Hepatocyte (in vitro differentiated cells): Measurements from ENCODE around the gene NECAB2. TPM values are rescaled to one million over a fixed set of nuclear protein-coding genes. Genes with fewer than 3 reads are reported as not detected.

ENCODE experiments used
- DNase-seq: peaks from one replicate; pipeline ENCODE4 v3.0.0-alpha.2; 2016; ENCODE audit warnings: low spot score
- H2AFZ ChIP-seq: fragments of 200-600 bp; sonication (generic); 2 replicates; pipeline ENCODE4 v1.6.0; 2016; ENCODE audit warnings: antibody characterized with exemption, mild to moderate bottlenecking
- H3K27ac ChIP-seq: fragments of 200-600 bp; sonication (generic); 2 replicates; pipeline ENCODE4 v1.5.1; 2016; ENCODE audit warnings: mild to moderate bottlenecking
- H3K27me3 ChIP-seq: fragments of 200-600 bp; sonication (generic); 2 replicates; pipeline ENCODE4 v1.6.1; 2016
- H3K36me3 ChIP-seq: fragments of 200-600 bp; sonication (generic); replicated peaks from 2 replicates; pipeline ENCODE4 v1.5.1; 2016; ENCODE audit warnings: low read depth; ENCODE audit not compliant: insufficient read depth
- H3K4me1 ChIP-seq: fragments of 200-600 bp; sonication (generic); 2 replicates; pipeline ENCODE4 v1.5.1; 2016; ENCODE audit warnings: mild to moderate bottlenecking, moderate library complexity; ENCODE audit not compliant: insufficient read depth
- H3K4me2 ChIP-seq: fragments of 200-600 bp; sonication (generic); 2 replicates; pipeline ENCODE4 v1.6.0; 2016
- H3K4me3 ChIP-seq: fragments of 200-600 bp; sonication (generic); 2 replicates; pipeline ENCODE4 v1.5.1; 2016; ENCODE audit warnings: mild to moderate bottlenecking
- H3K79me2 ChIP-seq: fragments of 200-600 bp; sonication (generic); 2 replicates; pipeline ENCODE4 v1.6.0; 2017; ENCODE audit warnings: mild to moderate bottlenecking
- H3K9me2 ChIP-seq: fragments of 200-600 bp; sonication (generic); replicated peaks from 2 replicates; pipeline ENCODE4 v1.6.0; 2017; ENCODE audit warnings: mild to moderate bottlenecking; ENCODE audit not compliant: insufficient read depth
- H3K9me3 ChIP-seq: fragments of 200-600 bp; sonication (generic); 2 replicates; pipeline ENCODE4 v1.5.1; 2016; ENCODE audit warnings: low read depth, mild to moderate bottlenecking
- H4K20me1 ChIP-seq: fragments of 200-600 bp; sonication (generic); 2 replicates; pipeline ENCODE4 v1.6.0; 2016; ENCODE audit warnings: mild to moderate bottlenecking; ENCODE audit not compliant: insufficient read depth, poor library complexity, severe bottlenecking
- EZH2 ChIP-seq: fragments of 200-600 bp; sonication (generic); IDR thresholded peaks from 2 replicates; pipeline ENCODE4 v1.6.1; 2016; ENCODE audit warnings: antibody characterized with exemption, mild to moderate bottlenecking, borderline replicate concordance
- EZH2phosphoT487 ChIP-seq: fragments of 200-600 bp; sonication (generic); IDR thresholded peaks from one replicate; pipeline ENCODE4 v1.6.1; 2018; ENCODE audit warnings: antibody characterized with exemption, mild to moderate bottlenecking, low read depth, moderate library complexity; ENCODE audit not compliant: unreplicated experiment, severe bottlenecking
- WGBS: methylation state at CpG from one replicate; pipeline ENCODE4 v1.1.6; 2016; ENCODE audit warnings: low lambda C conversion rate; ENCODE audit errors: missing lambda C conversion rate; 5-methylcytosine and 5-hydroxymethylcytosine counted together
- polyA plus RNA-seq: library from polyadenylated mRNA; unstranded; fragments of >200 nt; fragmentation: Nextera tagmentation; extraction: Ambion mirVana; gene quantifications from 2 replicates; pipeline ENCODE4 v1.2.1, GENCODE V29; 2016
- total RNA-seq: library from RNA; depleted of rRNA; stranded (reverse); fragments of >200 nt; gene quantifications from 2 replicates; pipeline ENCODE4 v1.2.3, GENCODE V29; 2014
- TF ChIP-seq, protein P1 (sequence below): fragments of 200-600 bp; sonication (generic); IDR thresholded peaks from 2 replicates; pipeline ENCODE4 v1.5.1; 2016; ENCODE audit warnings: antibody characterized with exemption, mild to moderate bottlenecking; ENCODE audit not compliant: poor library complexity

NECAB2 gene
- total and polyA plus RNA-seq, 2 experiments from 2014 or later = 1.1 TPM; not detected in 1

DNA sequence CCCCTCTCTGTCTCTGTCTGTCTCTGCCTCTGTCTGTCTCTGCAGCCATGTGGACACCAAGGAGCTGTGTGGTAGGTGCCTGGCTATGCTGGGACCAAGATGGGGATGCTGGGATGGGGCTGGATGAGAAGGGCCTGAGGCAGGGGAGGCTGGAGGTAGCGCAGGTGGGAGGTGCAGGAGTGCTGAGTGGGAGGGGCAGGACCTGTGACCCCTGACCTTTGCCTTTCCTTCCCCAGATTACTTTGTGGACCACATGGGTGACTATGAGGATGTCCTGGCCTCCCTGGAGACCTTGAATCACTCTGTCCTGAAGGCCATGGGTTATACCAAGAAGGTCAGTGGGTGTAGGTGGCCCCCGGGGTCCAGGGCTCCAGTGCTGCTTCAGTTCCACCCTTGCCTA lies 12.8 kb downstream of the NECAB2 start:
- H2AFZ ChIP-seq = no peak overlapping the region
- no peaks in the 10 kb centered on the region for H3K4me1 ChIP-seq
- TF ChIP-seq, protein P1, sequence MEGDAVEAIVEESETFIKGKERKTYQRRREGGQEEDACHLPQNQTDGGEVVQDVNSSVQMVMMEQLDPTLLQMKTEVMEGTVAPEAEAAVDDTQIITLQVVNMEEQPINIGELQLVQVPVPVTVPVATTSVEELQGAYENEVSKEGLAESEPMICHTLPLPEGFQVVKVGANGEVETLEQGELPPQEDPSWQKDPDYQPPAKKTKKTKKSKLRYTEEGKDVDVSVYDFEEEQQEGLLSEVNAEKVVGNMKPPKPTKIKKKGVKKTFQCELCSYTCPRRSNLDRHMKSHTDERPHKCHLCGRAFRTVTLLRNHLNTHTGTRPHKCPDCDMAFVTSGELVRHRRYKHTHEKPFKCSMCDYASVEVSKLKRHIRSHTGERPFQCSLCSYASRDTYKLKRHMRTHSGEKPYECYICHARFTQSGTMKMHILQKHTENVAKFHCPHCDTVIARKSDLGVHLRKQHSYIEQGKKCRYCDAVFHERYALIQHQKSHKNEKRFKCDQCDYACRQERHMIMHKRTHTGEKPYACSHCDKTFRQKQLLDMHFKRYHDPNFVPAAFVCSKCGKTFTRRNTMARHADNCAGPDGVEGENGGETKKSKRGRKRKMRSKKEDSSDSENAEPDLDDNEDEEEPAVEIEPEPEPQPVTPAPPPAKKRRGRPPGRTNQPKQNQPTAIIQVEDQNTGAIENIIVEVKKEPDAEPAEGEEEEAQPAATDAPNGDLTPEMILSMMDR = no peak
- H3K4me3 ChIP-seq = no peak overlapping the region
- no peak overlapping the region for H3K4me2 ChIP-seq
- H3K27me3 ChIP-seq = no peaks in the 10 kb centered on the region
- no peak overlapping the region for H3K27ac ChIP-seq
- WGBS = 100% methylated on average over 2 of the region's 2 CpGs
- no peaks in the 10 kb centered on the region for H3K36me3 ChIP-seq
- H3K79me2 ChIP-seq = no peaks in the 10 kb centered on the region
- H3K9me3 ChIP-seq = no peaks in the 10 kb centered on the region
- H3K9me2 ChIP-seq = no peaks in the 10 kb centered on the region
- no peaks in the 10 kb centered on the region for H4K20me1 ChIP-seq
- no peak for DNase-seq

DNA sequence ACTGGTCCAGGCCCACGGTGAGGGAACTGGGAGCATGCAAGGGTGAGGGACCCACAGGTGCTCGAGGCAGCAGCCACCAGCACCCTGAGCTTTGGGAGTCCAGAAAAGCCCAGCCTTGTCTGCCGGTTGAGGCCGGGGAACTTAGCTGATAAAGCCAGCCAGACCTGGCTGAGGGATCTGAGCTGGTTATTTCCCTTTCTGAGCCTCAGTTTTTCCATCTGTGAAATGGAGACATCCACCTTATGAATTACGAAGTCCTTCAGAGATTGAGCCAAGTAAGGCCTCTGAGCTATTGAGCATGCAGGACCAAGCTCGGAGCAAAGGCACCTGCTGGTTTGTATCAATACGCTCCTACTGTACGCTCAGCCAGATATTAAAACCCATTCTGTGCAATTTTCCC lies 13.8 kb downstream of the NECAB2 start:
- no peak overlapping the region for H2AFZ ChIP-seq
- H3K79me2 ChIP-seq = no peaks in the 10 kb centered on the region
- H3K4me2 ChIP-seq = no peak overlapping the region
- no peak overlapping the region for H3K27ac ChIP-seq
- TF ChIP-seq, protein P1 = no peak
- TF ChIP-seq EZH2phosphoT487 = no peak
- no peak for TF ChIP-seq EZH2
- no peaks in the 10 kb centered on the region for H3K36me3 ChIP-seq
- no peaks in the 10 kb centered on the region for H3K27me3 ChIP-seq
- H3K9me3 ChIP-seq = no peaks in the 10 kb centered on the region
- H4K20me1 ChIP-seq = no peaks in the 10 kb centered on the region
- 99% methylated on average over 8 of the region's 8 CpGs for whole genome bisulfite sequencing
- H3K9me2 ChIP-seq = no peaks in the 10 kb centered on the region
- no peak overlapping the region for H3K4me3 ChIP-seq
- H3K4me1 ChIP-seq = no peaks in the 10 kb centered on the region
- no peak for DNase-seq

DNA sequence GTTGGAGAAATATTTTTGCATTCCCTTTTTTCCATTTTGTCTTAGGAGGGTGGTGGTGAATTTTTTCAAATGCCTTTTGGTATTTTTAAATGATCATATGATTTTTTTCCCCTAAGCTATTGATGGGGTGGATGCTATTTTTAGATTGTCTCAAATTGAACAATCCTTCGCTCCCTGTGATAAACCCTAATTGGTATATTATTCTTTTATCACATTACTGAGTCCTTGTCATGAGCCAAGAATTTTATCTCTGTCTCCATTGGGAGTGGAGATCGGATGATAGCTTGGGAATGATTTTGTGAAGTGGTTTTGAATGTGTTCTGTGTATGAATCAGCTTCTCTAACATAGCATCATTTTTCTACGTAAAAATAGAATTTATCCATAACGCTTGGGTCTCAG lies 15.4 kb downstream of the NECAB2 start:
- TF ChIP-seq, protein P1 = no peak
- Histone ChIP-seq H4K20me1 (no peaks in the 10 kb centered on the region), H3K27ac (no peak overlapping the region), H3K9me2 (no peaks in the 10 kb centered on the region), H3K4me3 (no peak overlapping the region), H3K36me3 (no peaks in the 10 kb centered on the region), H3K9me3 (no peaks in the 10 kb centered on the region), H3K4me2 (no peak overlapping the region), H3K4me1 (no peaks in the 10 kb centered on the region), H3K79me2 (no peaks in the 10 kb centered on the region), H2AFZ (no peak overlapping the region), H3K27me3 (peaks cover 1% of the 10 kb centered on the region)
- WGBS = 81% methylated on average over 4 of the region's 4 CpGs
- DNase-seq = no peak

GRCh38 chr16:83989300-83989699 lies 21.3 kb downstream of the NECAB2 start:
- no peaks in the 10 kb centered on the region for H3K79me2 ChIP-seq
- no peak overlapping the region for H3K4me3 ChIP-seq
- H3K36me3 ChIP-seq = no peaks in the 10 kb centered on the region
- no peak overlapping the region for H3K27ac ChIP-seq
- TF ChIP-seq, protein P1 = no peak
- TF ChIP-seq EZH2phosphoT487 = no peak
- no peak for TF ChIP-seq EZH2
- H4K20me1 ChIP-seq = no peaks in the 10 kb centered on the region
- no peaks in the 10 kb centered on the region for H3K9me3 ChIP-seq
- no peak for DNase-seq
- peaks cover 3% of the 10 kb centered on the region for H3K4me1 ChIP-seq
- H3K4me2 ChIP-seq = no peak overlapping the region
- no peaks in the 10 kb centered on the region for H3K9me2 ChIP-seq
- H2AFZ ChIP-seq = no peak overlapping the region
- 88% methylated on average over 8 of the region's 8 CpGs for WGBS
- peaks cover 11% of the 10 kb centered on the region for H3K27me3 ChIP-seq
